Mucosa of rectum (tissue), 2 donors: ENCODE results near the gene FOXP4.
A peak's percentile ranks its signal among the peaks of the same experiment; 100 is the strongest.

Experiments used
- H3K27ac ChIP-seq, 2 donors: one replicate each; pipeline ENCODE4 v1.7.0; 2013; ENCODE audit warnings: inconsistent platforms in 2 of 2, low read depth in 2 of 2, low read length in 2 of 2
- H3K27me3 ChIP-seq, 2 donors: one replicate each; pipeline ENCODE4 v1.7.0; 2013; ENCODE audit warnings: low read length in 2 of 2; ENCODE audit not compliant: control insufficient read depth in 2 of 2, insufficient read depth in 2 of 2
- H3K36me3 ChIP-seq, 2 donors: one replicate each; pipeline ENCODE4 v1.7.0; 2013; ENCODE audit warnings: low read length in 2 of 2; ENCODE audit not compliant: control insufficient read depth in 2 of 2, insufficient read depth in 2 of 2
- H3K4me1 ChIP-seq, 2 donors: one replicate each; pipeline ENCODE4 v1.7.0; 2013; ENCODE audit warnings: low read length in 2 of 2, mild to moderate bottlenecking in 1 of 2; ENCODE audit not compliant: control insufficient read depth in 2 of 2, insufficient read depth in 2 of 2
- H3K4me3 ChIP-seq, 2 donors: one replicate each; pipeline ENCODE4 v1.7.0; 2013; ENCODE audit warnings: low read length in 2 of 2
- H3K9ac ChIP-seq, 2 donors: one replicate each; pipeline ENCODE4 v1.7.0; 2013; ENCODE audit warnings: low read length in 2 of 2, low read depth in 1 of 2, mild to moderate bottlenecking in 1 of 2
- H3K9me3 ChIP-seq, 2 donors: one replicate each; pipeline ENCODE4 v1.7.0; 2013; ENCODE audit warnings: low read length in 2 of 2; ENCODE audit not compliant: control insufficient read depth in 2 of 2
- donor health status: healthy.
- donor health status: Normal muscosa, but diverticular disease.

The FOXP4 gene

DNA sequence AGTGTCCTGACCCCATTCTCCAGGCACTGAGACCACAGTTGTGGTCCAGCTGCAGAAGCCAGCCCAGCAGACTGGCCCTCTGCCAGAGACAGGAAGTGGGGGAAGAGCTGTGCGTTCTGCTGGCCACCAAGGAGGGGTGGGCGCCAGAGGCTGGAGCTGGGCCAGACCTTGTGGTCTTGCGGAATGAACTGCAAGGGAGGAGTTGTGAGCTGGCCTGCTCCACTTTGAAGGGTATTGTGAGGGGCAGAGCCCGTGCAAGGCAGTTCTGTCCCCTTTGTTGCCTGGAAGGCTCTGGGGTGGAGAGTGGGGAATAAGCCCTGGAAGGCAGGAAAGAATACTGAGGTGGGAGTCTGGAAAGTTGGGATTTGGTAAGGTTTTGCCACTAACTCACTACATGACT is 88.5 kb downstream of the FOXP4 start:
- Histone ChIP-seq H3K4me3 (no peak overlapping the region), H3K27me3 (peaks cover 15 to 24% of the 10 kb centered on the region in 2 donors), H3K36me3 (no peaks in the 10 kb centered on the region), H3K9ac (no peak overlapping the region), H3K27ac (no peak overlapping the region), H3K4me1 (no peaks in the 10 kb centered on the region), H3K9me3 (no peaks in the 10 kb centered on the region)

DNA sequence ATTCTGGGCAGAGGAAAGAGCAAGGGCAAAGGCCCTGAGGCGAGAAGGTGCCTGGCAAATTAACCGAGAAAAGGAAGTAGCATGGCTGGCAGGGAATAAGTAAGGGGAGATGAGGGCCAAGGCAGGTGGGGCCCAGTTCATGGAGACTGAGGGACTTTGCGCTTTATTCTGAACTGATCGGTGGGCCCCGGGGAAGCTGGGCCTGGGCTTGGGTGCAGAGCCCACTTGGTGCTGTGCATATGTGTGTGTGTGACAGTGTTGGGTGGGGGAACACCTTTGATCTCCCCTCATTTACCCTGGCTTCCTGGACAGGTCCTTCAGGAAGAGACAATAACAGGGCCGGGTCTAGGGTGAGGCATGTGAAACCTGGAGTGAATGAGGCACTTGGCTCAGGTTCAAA is 89.2 kb downstream of the FOXP4 start:
- H3K4me3 ChIP-seq: no peak overlapping the region
- H3K27me3 ChIP-seq: peaks cover 17 to 31% of the 10 kb centered on the region in 2 donors
- no peak overlapping the region for H3K27ac ChIP-seq

DNA sequence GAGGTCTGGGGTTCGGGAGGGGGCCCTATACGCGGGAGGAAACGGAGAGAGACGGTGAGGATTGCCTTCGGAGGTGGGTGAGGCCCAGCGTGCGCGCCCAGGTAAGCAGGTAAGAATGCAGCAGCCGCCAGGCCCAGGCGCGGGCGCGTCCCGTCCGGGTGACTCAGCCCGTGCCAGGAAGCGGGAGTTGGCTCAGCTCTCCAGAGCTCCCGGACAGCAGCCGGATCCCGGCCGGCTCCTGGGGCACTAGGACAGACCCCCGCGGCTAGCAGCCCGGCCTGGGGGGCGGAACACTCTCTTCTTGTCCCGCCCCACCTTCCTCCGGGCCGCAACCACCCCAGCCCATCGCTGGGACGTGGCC is 90.6 kb downstream of the FOXP4 start:
- H3K27me3 ChIP-seq: peaks cover 17 to 31% of the 10 kb centered on the region in 2 donors
- H3K27ac ChIP-seq: no peak overlapping the region
- H3K9ac ChIP-seq: no peak overlapping the region
- no peaks in the 10 kb centered on the region for H3K9me3 ChIP-seq
- no peaks in the 10 kb centered on the region for H3K36me3 ChIP-seq
- H3K4me3 ChIP-seq: no peak overlapping the region
- H3K4me1 ChIP-seq: no peaks in the 10 kb centered on the region

More for the DNA sequence above, 89.2 kb downstream of the FOXP4 start:
- H3K36me3 ChIP-seq: no peaks in the 10 kb centered on the region
- H3K4me1 ChIP-seq: no peaks in the 10 kb centered on the region
- H3K9ac ChIP-seq: no peak overlapping the region
- no peaks in the 10 kb centered on the region for H3K9me3 ChIP-seq

DNA sequence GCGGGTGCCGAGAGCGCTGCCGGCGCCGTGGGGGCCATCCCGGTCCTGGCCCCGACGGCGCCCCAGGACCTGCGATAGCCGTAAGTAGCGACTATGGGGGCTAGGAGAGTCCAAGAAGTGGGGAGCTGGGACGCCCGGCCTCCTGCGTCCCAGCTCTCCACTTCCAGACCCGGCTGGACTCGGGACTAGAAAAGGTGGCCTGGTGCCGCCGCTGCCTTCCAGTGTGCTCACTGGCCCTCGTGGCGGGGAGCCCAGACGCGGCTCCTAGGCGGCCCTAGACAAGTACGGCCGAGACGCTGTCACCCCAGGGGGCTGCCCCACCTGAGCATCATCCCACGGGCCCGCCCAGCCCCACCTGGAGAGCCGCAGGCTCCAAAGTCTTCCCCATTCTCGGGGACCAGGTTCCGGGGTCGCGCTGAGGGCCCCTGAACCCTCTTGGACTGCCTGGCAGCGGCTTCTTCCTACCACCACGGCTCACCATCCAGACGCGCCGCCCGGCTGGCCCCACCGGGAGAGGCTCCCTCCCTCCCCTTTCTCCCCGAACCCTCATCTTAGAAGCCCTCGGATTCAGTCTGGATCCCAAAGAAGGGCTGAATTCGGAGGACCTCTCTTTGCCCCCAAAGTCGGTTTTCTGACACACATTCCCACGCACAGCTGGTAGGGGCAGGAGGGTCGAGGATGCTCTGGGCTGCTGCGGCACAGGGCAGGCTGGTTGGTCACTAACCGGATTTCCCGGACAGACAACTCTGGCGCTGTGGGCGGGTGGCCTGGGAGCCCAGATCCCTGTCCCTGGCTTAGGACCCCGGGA is 91.2 kb downstream of the FOXP4 start:
- Histone ChIP-seq H3K4me3 (no peak overlapping the region), H3K27ac (no peak overlapping the region), H3K4me1 (no peaks in the 10 kb centered on the region), H3K9me3 (no peaks in the 10 kb centered on the region), H3K9ac (no peak overlapping the region), H3K27me3 (peaks cover 17 to 31% of the 10 kb centered on the region in 2 donors), H3K36me3 (no peaks in the 10 kb centered on the region)

DNA sequence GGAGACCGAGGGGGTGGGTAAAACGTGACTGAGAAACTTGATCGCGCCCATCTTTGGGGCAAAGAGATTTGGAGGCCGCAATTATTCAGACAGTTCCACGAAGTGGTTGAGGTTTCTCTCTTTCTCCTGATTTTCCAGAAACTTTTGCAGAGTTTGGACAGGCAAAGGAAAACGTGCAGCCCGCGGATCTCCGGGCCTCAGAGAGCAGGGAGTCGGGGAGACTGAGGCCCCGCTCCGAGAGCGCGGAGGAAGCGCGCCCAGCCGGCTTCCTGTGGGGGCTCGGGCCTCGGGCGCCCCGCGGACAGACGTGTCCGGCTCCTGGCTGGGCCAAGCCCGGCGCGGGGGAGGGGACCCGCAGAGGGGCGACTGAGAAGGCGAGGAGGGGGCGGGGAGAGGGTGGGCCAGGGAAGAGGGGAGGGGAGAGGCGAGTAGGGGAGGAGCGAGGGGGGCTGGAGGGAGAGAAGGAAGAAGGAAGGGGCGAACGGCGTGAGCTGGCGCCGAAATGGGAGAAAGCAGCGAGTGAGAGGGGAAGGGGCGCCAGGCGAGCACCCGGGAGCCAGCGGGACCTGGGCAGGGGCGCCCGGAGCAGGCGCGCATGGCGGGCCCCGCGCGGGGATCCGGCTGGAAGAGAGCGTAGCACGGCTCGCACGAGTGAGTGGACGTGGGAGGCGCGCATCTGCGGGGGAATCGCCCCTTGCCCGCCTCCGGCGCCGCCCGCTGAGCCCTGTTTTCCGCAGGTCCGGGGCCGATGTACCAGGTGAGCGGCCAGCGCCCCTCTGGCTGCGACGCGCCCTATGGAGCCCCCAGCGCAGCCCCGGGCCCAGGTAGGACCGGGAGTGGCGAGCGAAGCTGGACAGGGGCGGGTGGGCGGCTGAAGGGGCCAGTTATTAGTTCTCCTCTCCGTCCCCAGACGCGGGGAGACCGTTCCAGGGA is 92.1 kb downstream of the FOXP4 start, which contains the start of gene MDFI:
Gene MDFI (plus strand): TSS at position 467 of the 933 bp plus-strand sequence. CDS start 282 bp downstream, at position 749.
- peak within 1 kb of the TSS in 1 of 2 donors; percentile 44 for H3K4me3 ChIP-seq
- no peaks in the 10 kb centered on the region for H3K4me1 ChIP-seq
- H3K27ac ChIP-seq: no peak within 1 kb of the TSS
- no peaks in the 10 kb centered on the region for H3K36me3 ChIP-seq
- H3K27me3 ChIP-seq: peaks cover 17 to 31% of the 10 kb centered on the region in 2 donors
- no peaks in the 10 kb centered on the region for H3K9me3 ChIP-seq
- no peak within 1 kb of the TSS for H3K9ac ChIP-seq

DNA sequence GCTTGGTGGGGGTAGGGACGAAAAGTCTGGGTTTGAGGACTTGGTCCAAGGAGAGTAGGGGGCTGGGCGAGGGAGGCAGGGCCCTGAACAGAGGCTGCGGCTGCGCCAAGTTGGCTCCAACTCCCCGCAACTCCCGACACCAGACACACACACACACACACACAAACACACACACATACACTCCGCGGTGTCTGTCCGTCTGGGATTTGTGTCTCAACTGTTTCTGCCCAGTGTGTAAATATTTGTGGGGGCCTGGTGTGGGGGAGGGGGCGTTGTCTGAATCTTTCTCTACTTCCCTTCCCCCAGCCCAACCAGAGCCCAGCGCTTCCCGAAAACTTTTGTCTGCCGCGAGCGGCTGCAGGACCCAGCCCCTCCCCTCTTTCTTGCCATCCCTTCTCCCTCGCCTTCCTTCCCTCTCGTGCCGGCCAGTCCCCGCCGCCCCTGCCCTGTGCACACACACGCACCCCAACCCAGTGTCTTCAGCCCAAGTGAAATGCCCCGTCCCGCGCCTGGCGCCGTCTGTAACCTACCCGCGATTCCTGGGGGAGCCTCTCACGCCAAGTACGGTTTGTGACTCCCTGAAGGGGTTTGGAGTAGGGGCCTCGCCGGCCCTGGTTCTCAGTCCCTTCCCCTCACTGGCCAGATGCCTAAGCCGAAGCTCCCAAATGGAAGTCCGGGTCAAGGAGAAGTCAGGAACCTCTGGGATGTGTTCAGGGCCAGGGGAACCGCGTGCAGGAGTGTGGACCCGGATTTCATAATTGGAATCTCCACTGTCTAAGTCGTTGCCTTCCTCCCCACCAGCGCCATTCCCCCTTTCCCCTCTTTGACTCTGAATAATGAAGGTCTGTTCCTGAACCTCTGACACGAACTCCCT is 93.0 kb downstream of the FOXP4 start:
- H3K4me1 ChIP-seq: no peaks in the 10 kb centered on the region
- H3K27ac ChIP-seq: no peak overlapping the region
- peaks cover 15 to 31% of the 10 kb centered on the region in 2 donors for H3K27me3 ChIP-seq
- H3K36me3 ChIP-seq: no peaks in the 10 kb centered on the region
- no peak overlapping the region for H3K9ac ChIP-seq
- H3K9me3 ChIP-seq: no peaks in the 10 kb centered on the region
- peak overlapping the region in 1 of 2 donors; percentile 44 for H3K4me3 ChIP-seq

DNA sequence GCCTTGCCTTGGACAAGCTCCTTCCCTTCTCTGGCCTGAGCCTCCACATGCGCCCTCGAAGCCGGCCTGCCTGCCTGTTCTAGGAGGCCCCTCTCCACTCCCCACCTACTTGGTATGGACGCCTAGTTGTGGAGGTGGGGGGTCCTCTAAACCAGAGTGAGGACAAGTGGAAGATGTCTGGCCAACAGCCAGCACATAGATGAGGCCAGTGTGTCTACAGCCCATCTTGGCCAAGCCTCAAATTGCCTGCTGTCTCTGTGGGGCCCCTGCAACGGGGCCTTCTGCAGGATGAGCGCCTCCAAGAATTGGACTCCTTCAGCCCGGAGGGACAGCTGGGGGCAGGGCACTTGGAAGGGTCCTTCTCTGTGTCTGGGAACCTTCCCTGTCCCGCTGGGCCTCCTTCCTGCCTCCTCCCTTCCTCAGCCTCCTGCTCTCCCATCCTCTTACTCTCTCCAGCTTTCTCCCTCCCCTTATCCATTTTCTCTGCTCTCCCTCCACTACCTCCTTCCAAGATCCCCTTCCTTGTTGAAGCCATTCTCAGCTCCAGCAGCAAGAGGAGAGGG is 93.7 kb downstream of the FOXP4 start:
- Histone ChIP-seq H3K27ac (no peak overlapping the region), H3K9ac (no peak overlapping the region), H3K27me3 (peaks cover 15 to 31% of the 10 kb centered on the region in 2 donors), H3K4me1 (no peaks in the 10 kb centered on the region), H3K9me3 (no peaks in the 10 kb centered on the region), H3K36me3 (no peaks in the 10 kb centered on the region), H3K4me3 (no peak overlapping the region)

DNA sequence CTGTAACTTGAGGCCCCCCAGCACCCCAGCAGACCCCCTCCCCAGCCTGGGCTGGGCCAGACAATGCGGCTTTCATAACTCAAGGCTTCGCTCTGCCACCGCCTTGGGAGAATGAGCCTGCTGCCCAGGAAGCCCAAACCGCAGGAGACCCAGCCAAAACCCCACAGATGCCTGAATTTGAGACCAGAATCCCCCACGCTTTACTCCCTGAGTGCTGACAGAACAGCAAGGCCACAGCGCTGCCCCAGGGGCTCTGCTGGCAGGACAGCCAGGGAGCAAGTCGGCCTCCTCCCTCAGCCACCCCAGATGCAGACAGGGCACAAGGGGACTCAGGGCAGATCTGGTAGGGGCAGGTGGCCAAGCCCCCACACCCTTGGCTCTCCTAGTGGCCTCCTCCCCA is 94.2 kb downstream of the FOXP4 start:
- no peak overlapping the region for H3K9ac ChIP-seq
- H3K4me3 ChIP-seq: no peak overlapping the region
- no peak overlapping the region for H3K27ac ChIP-seq
- H3K27me3 ChIP-seq: peaks cover 15 to 31% of the 10 kb centered on the region in 2 donors
- no peaks in the 10 kb centered on the region for H3K9me3 ChIP-seq
- H3K4me1 ChIP-seq: no peaks in the 10 kb centered on the region
- H3K36me3 ChIP-seq: no peaks in the 10 kb centered on the region

DNA sequence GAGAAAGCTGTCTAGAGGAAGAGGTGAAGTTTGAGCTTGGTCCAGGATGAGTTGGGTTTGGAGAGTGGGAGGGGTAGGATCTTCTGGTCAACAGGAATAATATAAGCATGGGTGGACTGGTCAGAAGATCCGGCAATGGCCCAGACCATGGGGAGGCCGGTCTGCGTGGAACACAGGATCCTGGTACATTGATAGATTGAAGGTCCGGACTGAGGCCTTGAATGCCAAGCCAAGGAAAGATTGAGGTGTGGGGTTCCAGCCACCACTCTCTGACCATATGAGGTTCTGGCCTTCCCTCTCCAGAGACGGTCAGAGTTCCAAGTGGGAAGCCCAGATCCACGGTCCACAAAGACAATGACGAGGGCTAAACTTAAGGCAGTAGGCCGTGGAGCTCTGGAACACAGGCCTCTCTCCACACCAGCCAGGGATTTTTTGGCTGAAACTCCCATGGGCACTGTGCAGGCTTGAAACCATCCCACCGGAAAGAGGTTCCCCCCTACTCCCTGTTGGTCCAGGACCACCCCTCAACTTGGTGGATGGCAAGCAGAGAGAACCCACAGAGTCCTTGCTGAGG is 95.3 kb downstream of the FOXP4 start:
- no peaks in the 10 kb centered on the region for H3K36me3 ChIP-seq
- H3K27me3 ChIP-seq: peaks cover 19 to 27% of the 10 kb centered on the region in 2 donors
- H3K4me1 ChIP-seq: no peaks in the 10 kb centered on the region
- H3K4me3 ChIP-seq: no peak overlapping the region
- no peak overlapping the region for H3K27ac ChIP-seq
- H3K9me3 ChIP-seq: no peaks in the 10 kb centered on the region
- H3K9ac ChIP-seq: no peak overlapping the region
